GM18499 (cell line): Measurements from ENCODE around the gene LPP.

Experiments
- ATAC-seq: cut with Tn5 transposase; IDR thresholded peaks from one replicate; pipeline ENCODE4 v1.9.1; 2021; ENCODE audit warnings: moderate number of reproducible peaks; ENCODE audit not compliant: insufficient read depth, unreplicated experiment

The LPP gene

GRCh38 chr3:188166441-188166840 is 12.5 kb downstream of the LPP start:
- no peak for ATAC-seq

GRCh38 chr3:188168186-188168585 is 14.2 kb downstream of the LPP start:
- no peak for ATAC-seq

- ATAC-seq, result no peak
These were observed 14.7 kb downstream of the LPP start for GRCh38 chr3:188168648-188169047.

GRCh38 chr3:188169830-188170455 is 16.0 kb downstream of the LPP start:
- ATAC-seq, result no peak

- no peak for ATAC-seq
These were observed 16.8 kb downstream of the LPP start for GRCh38 chr3:188170461-188171459.

GRCh38 chr3:188171682-188172467 is 17.9 kb downstream of the LPP start:
- ATAC-seq, result no peak

GRCh38 chr3:188174317-188175044 is 20.5 kb downstream of the LPP start:
- no peak for ATAC-seq

- ATAC-seq, result no peak
These were observed 22.5 kb downstream of the LPP start for GRCh38 chr3:188176476-188176875.

GRCh38 chr3:188176884-188177283 is 22.9 kb downstream of the LPP start:
- ATAC-seq, result no peak

GRCh38 chr3:188177721-188178120 is 23.8 kb downstream of the LPP start:
- no peak for ATAC-seq

- no peak for ATAC-seq
These were observed 24.5 kb downstream of the LPP start for GRCh38 chr3:188178293-188178936.

- no peak for ATAC-seq
These were observed 25.3 kb downstream of the LPP start for GRCh38 chr3:188179006-188179966.

GRCh38 chr3:188180114-188180513 is 26.2 kb downstream of the LPP start:
- no peak for ATAC-seq

- ATAC-seq, result no peak
These were observed 29.5 kb downstream of the LPP start for GRCh38 chr3:188183452-188183851.

- no peak for ATAC-seq
These were observed 30.2 kb downstream of the LPP start for GRCh38 chr3:188184160-188184559.

GRCh38 chr3:188184649-188185048 is 30.7 kb downstream of the LPP start:
- no peak for ATAC-seq

- no peak for ATAC-seq
These were observed 31.8 kb downstream of the LPP start for GRCh38 chr3:188185717-188186251.

- ATAC-seq, result no peak
These were observed 33.1 kb downstream of the LPP start for GRCh38 chr3:188187053-188187452.
